NCI-H748 (cell line): ENCODE data around the gene PRODH.
"Not testable (repeated sequence)": the region's sequence is repeated elsewhere in the genome, so short reads cannot be mapped to it uniquely, and the experiment has no call there.

Experiments
- DNase-seq: peaks from one replicate; lab custom pipeline; 2025; ENCODE audit not compliant: unreplicated experiment; lab: John Stamatoyannopoulos, UW

The PRODH gene, protein sequence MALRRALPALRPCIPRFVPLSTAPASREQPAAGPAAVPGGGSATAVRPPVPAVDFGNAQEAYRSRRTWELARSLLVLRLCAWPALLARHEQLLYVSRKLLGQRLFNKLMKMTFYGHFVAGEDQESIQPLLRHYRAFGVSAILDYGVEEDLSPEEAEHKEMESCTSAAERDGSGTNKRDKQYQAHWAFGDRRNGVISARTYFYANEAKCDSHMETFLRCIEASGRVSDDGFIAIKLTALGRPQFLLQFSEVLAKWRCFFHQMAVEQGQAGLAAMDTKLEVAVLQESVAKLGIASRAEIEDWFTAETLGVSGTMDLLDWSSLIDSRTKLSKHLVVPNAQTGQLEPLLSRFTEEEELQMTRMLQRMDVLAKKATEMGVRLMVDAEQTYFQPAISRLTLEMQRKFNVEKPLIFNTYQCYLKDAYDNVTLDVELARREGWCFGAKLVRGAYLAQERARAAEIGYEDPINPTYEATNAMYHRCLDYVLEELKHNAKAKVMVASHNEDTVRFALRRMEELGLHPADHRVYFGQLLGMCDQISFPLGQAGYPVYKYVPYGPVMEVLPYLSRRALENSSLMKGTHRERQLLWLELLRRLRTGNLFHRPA

DNA sequence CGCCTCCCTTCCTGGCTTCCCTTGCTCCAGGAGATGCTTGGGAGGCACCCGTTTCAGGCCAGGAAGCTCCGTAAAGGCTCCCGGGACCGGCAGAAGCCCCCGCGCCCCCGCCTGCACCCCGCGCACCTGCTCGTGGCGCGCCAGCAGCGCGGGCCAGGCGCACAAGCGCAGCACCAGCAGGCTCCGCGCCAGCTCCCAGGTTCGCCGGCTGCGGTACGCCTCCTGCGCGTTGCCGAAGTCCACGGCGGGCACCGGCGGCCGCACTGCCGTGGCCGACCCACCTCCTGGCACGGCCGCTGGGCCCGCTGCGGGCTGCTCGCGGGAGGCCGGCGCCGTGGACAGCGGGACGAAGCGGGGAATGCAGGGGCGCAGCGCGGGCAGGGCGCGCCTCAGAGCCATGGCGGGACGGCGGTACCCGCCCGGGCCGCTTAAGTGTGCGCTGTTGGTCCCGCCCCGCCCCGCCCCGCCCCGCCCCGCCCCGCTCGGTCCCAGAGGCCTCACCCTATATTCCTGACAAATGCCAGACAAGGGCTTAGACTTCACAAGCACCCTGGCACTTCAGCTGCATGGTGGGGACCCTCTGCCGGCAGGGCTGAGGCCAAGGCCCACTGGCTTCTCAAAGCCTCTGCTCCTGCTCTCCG lies at the start of gene PRODH:
Gene PRODH, minus strand, starts transcription at position 405 of the 641 bp plus-strand sequence. Its CDS starts 6 bp downstream, at position 399.
- DNase-seq: no peak

DNA sequence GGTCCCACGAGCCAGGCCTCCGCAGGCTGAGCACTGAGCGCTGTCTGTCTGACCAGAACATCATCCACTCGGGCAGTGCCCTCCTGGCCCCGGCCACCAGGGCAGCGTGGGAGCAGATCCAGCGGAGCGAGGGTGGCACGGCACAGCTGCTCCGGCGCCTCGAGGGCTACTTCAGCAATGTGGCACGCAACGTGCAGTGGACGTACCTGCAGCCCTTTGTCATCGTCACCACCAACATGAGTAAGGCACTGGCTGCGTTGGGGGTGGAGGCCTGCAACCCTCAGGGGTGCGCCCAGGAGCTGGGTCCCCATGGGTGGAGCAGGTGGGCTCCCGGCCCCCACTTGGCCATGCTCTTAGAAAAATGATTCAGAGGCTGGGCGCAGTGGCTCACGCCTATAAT lies 49.7 kb upstream of the PRODH start:
- no peak for DNase-seq

DNA sequence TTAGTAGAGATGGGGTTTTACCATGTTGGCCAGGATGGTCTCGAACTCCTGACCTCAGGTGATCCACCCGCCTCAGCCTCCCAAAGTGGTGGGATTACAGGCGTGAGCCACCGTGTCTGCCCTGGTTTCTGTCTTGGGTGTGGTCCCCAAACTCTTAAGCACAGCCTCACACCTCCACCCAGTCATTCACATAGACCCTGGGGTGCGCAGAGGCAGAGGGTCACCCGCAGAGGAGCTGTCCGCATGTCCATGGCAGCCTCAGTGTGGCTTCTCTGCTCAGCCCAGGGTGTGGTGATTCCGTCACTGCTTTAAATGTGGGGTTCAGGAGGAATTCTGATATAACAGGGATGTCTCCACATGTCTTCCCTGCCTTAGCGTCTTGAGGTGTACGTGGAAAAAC lies 48.5 kb upstream of the PRODH start:
- DNase-seq: no peak

DNA sequence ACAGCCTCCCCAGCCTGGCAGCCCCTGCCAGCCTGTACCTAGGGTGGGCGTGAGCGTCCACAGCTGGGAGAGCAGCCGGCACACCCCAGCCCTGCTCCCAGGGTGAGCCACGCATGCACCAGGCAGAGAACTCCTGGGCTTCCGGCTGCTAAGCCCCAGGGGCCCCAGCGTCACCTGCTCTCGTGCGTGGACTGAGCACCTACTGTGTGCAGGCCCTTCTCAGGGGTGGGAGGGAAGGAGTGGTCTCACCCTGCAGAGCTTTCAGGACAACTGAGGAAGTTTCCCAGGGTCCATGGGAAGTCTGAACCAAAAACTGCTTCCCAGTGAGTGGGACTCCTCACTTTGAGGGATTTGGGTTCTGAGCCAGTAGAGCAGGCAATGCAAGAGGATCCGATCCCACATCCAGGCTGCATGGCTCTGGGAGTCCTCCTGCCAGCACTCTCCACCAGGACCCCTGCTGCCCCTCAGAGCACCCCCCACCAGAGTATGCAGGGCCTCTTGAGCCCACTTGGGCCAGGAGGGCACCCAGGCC lies 47.1 kb upstream of the PRODH start:
- DNase-seq: no peak

DNA sequence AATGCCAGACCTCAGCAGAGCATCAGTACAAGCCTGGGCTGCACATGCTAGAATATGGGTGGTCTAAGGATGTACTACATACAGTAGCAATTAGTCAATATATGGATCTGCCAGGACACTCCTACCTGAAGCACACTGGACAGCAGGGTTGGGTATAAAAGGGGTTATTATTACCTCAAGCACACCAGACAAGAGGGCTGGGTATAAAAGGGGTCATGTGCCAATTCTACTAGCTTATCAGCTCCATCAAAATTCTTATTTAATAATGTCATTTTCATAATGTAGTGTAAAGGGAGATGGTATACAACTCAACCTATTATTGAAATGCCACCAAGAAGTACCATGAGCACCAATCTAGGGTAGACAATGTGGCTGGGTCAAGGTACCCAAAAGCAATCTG lies 44.7 kb upstream of the PRODH start:
- no peak for DNase-seq

DNA sequence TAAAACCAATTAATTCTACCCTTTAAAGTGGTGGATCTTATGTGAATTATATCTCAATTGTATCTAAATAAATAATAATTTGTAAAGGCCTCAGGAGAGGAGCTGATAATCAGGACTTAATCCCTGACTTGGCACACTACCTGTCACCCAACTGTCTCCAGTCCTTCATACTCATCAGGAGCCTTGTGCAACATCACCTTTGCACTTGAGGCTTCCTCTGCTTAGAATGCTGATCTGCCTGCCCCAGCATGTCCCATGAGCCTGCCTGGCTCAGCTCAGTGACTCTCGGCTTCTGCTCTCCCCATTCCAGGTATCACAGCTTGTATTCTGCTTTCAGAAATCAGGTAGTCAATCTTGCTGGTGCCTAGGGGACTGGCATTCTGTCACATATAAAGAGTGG lies 43.9 kb upstream of the PRODH start:
- no peak for DNase-seq

DNA sequence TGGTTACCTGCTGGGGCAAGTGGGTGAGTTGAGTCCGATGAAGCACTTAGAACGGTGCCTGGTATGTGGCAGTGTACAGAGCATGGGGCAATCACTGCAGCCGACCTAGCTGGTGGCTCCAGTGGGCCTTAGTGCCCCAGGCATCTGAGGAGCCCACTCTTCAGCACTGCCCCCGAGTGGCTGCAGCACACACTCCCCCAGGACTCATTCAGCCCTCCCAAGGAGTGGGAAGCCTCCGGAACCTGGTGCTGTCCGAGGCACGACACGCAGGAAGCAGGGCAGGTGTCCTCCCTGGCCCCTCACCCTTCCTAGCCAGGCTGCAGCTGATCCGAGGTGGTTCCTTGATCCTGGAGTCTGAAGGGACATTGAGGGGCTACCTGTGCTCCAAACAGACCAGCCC lies 42.4 kb upstream of the PRODH start:
- DNase-seq: no peak

DNA sequence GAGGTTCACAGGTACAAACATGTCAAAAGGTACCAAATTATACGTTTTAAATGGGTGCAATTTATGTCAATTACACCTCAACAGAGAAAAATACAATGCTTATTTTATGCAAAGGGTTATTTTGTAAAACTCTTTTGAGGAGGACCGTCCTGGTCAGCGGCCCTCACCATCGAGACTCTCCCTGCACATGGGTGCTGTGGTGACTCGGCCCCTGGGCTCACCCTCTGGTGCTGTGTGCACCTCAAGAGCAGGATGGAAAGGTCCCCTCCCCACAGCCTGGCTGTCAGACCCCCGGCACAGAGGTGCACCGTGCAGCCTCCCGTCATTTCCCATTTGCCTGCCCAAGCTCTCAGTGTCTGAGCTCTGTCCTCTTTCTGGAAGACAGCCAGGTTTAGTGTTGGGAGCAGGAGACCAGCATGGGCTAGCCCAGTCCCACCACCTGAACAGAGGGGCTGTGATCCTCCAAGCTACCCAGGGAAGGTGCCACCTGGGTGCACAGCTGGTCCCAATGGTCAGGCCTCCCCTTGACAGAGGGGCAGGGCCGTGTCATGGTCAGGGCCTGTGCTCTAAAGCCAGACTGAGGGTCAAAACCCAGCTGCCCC lies 41.8 kb upstream of the PRODH start:
- no peak for DNase-seq

DNA sequence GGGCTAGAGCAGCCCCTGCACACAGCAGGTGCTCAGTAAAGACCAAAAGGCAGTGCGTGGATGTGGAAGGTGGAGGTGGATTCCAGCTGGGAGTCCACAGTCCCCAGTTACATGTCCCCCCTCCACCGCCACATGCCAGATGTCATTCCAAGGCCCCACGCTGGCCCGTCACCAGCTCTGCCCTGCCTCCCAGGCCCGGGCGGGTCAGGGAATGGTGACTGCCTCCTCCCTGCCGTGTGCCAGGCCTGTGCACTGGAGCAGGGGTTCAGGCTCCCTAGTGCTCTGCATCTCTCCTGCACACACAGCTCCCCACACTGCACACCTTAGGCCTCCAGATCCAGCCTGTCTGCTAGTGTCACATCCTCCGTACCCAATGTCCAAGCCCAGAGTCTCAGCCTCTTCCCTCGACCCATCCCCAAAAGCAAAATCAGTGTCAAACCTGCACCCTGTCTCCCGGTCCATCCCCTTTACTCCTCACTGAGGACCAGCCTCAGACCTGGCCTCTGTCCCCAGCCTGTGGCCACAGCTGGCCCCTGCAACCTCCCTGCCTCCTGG lies 40.2 kb upstream of the PRODH start:
- no peak for DNase-seq

DNA sequence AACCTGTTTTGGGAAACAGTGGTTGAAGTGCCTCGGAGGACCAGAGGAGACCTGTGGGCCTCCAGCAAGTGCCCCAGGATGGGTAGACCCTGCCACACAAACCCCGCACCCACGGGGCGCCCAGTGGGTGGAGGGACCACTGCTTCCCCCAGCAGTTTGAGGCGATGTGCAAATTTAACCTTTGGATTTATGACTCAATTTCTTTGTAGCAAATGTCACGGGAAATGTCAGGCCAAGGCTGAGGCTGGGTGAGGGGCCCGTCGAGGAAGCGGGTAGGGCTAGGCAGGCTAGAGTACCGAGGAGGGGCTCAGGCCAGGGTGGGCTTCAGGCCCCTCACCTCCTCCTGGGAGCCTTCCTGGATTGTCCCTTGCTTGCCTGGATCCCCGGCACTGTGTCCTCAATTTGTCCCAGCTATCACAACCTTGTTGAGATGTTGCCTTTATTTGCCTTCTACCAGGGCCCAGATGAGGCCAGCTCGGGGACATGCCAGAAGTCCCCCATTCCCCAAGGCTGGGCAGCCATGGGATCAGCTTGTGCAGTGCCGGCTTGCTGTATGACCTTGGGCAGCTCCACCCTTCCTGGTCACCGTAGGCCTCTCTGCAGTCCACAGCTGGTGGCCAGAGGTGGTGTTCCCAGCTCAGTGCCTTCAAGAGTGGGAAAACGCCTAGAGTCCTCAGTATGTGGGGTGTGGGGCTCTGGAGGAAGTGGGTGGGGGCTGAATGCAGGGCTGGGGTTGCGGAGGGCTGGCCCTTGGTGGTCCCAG lies 39.5 kb upstream of the PRODH start:
- DNase-seq: no peak

DNA sequence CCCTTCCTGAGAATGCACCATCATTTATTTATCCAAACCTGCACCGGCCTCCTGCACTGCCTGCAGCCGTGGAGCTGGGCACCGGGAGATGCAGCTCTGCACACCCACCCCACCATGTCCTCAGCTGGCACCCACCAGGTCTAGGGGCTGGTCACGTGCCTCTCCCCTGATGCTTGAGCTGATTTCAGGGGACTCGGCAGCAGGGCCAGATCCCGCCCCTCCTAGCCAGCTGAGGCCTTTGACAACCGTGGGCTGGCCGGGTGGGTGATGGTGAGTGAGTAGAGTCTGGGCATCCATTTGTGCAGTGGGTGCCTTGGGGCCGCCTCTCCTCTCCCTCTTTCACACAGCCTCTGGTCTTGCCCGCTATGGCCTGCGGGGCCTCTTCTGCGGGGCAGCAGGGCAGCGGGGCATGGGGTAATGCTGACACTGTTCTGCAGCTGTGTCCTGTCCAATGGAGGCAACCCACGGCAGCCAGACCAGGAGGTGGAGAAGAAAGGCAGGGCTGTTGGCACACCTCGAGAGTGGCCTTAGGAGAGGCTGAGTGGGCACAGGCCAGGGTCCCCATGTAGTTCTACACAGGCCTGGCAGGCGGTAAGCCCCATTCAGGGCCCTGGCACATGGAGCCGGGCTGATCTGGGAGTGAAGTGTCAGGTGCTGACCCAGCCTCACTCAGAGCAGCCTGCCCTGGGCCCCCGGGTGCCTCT lies 38.5 kb upstream of the PRODH start:
- no peak for DNase-seq

DNA sequence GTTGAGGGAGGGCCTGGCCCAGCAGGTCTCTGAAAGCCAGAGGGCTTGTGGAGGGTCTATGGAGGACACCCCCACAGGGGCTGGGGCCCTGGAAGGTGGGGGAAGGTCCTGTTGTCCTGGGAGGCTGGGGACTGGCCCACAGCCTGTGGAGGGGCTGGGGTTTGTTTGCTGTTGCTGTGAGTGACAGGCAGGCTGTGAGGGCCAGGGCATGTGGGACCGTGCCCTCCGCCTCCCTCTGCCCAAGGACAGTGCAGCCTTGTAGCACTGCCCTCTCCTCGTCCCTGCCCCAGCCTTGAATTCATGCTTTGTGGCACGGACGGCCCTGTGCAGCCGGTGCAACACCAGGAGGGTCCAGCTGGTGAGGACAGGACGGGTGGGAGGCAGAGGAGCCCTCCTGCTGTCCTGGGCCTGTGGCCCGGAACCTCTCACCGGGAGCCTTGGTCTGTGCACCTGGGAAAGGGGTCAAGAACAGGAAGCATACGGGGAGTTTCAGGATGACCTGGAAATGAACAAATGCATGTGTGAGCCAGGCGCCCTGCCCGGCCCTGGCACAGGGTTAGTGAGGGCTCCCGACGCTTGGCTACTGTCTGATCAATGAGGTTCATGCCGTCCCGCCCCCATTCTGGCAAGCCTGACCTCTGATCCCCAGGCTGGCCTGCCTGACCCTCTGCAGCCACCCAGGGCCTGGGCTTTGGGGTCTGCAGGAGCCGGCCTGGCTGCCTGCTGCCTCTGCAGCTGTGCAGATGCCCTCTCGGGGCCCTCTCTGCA lies 37.4 kb upstream of the PRODH start:
- DNase-seq: no peak

DNA sequence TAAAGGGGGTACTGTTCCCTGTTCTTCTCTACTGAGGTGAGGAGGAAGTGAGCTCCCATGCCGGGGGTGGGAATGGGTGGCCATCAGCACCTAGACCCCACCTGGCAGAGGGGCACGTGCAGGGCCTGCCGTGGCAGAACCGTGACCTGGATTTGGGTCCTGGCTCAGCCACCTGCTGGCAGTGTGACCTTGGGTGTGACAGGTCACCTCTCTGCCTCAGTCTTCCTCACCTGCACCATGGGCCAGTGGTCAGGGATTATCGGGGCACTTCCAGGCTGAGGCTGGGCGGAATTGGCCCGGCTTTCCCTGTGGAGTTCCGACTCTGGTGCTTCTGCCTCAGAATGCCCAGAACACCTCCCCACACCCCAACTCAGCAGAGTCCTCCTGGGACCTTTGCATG lies 36.5 kb upstream of the PRODH start:
- DNase-seq: not testable (repeated sequence)

DNA sequence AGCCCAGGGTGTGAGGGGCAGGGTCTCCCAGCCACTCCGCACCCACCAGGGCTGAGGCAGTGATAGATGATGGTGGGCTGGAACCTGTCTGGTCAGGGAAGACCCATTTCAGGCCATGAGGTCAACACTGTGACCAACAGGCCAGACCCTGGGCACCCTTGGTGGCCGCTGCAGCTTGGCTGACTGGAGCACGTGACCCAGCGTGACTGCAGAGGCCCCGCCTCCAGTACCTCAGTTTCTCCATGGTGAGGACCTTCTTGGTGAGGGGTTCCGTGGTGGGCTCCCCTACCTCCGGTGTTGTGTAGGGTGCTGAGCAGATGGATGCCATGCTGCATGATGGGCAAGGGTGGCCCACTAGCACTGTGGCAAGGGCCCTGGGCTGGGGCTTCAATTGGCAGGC lies 35.9 kb upstream of the PRODH start:
- not testable (repeated sequence) for DNase-seq

DNA sequence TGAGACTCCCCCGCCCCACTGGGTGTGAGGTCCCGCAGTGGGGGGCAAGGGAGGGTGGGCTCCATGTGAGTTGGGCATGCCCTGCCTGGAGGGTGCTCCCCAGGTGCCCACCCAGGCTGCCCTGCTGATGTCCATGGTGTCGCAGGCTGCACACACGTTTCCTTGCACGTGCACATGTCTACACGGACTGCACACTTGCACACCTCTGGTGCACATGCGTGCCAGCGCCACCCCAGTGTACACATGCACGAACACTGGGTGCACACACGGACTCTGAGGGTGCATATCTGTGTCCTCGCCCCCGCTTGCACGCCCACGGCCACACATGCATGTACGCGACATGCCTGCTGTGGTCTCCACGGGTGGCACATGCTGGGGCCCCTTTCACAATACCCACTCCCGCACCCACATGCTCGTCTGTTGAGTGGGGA lies 35.2 kb upstream of the PRODH start:
- DNase-seq: no peak

DNA sequence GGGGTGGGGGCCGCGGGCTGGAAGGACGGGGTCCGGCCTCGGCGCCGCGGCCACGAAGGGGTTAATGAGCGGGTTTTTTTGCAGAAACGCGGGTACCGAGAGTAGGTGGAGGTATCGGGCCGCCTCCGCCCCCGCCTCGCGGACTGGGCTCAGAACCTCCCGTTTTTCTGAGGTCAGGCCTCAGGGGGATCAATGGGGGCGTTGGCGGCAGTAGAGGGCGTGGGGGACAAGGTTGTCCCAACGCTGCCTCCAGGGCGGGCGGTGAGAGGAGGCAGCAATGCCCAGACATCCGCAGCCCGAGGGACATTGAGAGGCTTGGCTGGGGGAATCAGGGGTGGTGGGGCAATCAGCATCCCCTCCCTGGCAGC lies 34.8 kb upstream of the PRODH start:
- DNase-seq: peak; percentile 22

DNA sequence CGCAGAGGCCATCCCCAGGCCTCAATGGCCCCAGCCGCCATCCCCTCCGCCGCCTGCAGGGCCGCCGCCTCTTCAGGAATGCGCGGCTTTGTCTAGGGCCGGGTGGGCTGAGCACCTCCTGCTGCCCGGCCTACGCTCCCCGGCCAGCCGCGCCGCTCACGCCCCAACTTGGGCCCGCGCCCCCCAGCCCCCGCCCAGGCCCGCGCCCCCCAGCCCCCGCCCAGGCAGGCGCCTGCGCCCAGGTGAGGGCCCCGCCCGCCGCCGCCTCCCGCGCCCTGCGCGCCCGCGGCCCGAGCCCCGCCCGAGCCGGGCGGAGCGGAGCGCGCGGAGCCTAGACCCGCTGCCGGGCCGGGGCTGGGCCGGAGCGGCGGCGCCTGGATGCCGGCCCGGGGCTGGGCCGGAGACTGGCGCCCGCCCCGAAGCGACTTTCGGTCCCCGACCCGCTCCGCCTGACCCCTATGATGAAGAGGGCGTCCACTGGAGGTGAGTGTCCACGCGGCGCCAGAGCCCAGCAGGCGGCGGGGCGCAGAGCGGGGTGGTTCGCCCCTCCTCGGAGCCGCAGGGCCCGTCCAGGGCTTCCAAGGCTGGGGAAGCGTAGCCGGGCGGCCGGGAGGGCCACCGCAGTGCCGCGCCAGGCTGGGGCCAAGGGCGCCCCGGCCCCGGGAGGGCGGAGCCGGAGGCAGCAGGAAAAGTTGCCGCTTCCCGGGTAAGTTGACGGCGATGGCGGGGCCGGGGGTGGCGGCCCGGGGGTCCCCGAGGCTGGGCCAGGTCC lies 34.3 kb upstream of the PRODH start:
- peak; percentile 63 for DNase-seq

DNA sequence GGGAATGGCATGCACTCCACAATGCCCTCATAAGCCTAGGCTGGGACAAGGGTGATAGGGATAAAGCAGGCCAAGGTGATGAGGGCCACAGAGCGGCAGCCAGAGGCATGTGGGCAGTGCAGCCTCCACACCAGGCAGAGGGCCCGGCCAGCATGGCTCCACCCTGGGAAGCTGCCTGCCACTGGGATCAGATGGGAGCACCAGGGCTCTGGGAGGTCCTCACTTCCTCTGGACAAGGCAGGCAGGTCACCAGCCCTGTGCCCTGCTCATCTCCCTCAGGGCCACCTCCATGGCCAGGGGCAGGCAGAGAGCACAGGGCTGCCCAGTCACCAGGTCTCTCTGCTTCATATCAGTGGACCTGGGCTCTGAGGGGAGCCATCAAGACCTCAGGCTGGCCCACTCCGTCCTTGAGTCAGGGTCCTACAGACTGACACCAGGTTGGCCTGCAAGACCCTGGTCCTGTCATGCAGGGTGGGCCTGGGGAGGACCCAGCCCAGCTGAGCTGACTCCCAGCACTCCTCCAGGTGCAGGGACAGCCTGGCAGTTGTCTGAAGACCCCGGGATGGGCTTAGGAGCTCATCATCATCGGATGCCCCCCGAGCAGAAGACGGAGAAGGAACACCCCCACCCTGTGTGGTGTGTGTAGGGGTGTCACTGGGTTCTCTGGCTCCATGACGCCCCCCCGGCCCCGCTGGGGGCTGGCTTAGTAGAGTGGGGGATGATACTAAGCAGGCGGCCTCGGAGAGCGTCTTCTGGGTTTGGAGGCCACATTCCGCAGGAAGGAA lies 33.3 kb upstream of the PRODH start:
- DNase-seq: not testable (repeated sequence)
